Measurements from ENCODE around the gene OR4D1. TPM values are rescaled to one million over a fixed set of nuclear protein-coding genes. Genes with fewer than 3 reads are reported as not detected.
A peak's percentile ranks its signal among the peaks of the same experiment; 100 is the strongest.

Gene OR4D1
- total and polyA plus RNA-seq, 2 donors (not counting 1 experiment from before 2014, with no cell fraction given): 0.01 TPM; not detected in 1

DNA sequence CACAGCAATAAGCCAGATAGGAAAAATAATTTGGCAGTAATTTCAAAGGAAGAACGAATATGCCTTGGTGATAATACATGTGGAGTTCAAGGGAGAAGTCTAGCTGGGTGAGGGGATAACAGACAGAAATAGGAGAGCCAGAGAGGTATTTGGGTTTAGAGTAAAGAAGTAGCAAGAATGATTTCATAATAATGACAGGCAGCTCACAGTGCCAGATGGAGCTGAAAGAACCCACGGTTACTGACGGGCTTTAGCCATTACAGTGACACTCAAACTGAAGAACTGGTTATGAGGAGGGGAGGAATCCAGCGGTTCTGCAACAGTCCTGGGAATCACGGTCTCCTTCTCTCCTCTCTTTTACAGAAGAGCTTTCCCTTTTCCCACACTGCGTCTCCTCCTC lies 2.2 kb downstream of the OR4D1 start:
- Histone ChIP-seq H3K4me1 (ENCODE audit: control insufficient read depth in 2 of 2, insufficient read depth in 2 of 2, low read length in 2 of 2) (peaks cover 7 to 10% of the 10 kb centered on the region in 2 donors), H3K9ac (ENCODE audit: low read length) (no peak overlapping the region), H2AFZ (ENCODE audit: insufficient read depth, low read depth, low read length, poor library complexity, severe bottlenecking) (no peak overlapping the region), H3K4me3 (ENCODE audit: control extremely low read depth in 1 of 5, extremely low read depth in 1 of 5, insufficient read depth in 1 of 5, low read depth in 2 of 5, low read length in 4 of 5) (no peak overlapping the region), H3K79me2 (ENCODE audit: control insufficient read depth, insufficient read depth, low read length) (no peaks in the 10 kb centered on the region), H3K9me3 (ENCODE audit: control extremely low read depth in 1 of 3, control insufficient read depth in 2 of 3, insufficient read depth in 1 of 3, low read length in 2 of 3) (peaks cover 0 to 10% (median 7%) of the 10 kb centered on the region in 3 donors), H3K36me3 (replicated peaks in 1 of 2; ENCODE audit: control extremely low read depth in 1 of 2, control insufficient read depth in 1 of 2, extremely low read depth in 1 of 2, insufficient read depth in 2 of 2, low read length in 1 of 2) (no peaks in the 10 kb centered on the region), H3K4me2 (replicated peaks; ENCODE audit: low read depth, low read length, poor library complexity, severe bottlenecking) (no peak overlapping the region), H3K27me3 (replicated peaks in 1 of 4; ENCODE audit: control extremely low read depth in 1 of 4, control insufficient read depth in 3 of 4, insufficient read depth in 4 of 4, low read length in 3 of 4) (peaks cover 0 to 6% (median 0%) of the 10 kb centered on the region in 4 experiments), H3K27ac (ENCODE audit: low read length in 2 of 2) (no peak overlapping the region), H4K20me1 (ENCODE audit: control insufficient read depth, insufficient read depth, low read length, poor library complexity, severe bottlenecking) (no peaks in the 10 kb centered on the region)
- Mint-ChIP-seq H3K27ac (no peak overlapping the region), H3K4me1 (peaks cover 12% of the 10 kb centered on the region), H3K4me3 (no peak overlapping the region), H3K9me3 (ENCODE audit: insufficient read depth) (peaks cover 15% of the 10 kb centered on the region), H3K27me3 (peaks cover 44% of the 10 kb centered on the region)
- DNase-seq: no peak
- CTCF ChIA-PET: interaction anchor here (1.4 kb wide), 1 partner anchor 14 kb away, joined by 3 read pairs; no protein-coding TSS in a partner anchor
- no peak for ATAC-seq (ENCODE audit: low read depth)
- no peak for TF ChIP-seq EZH2 (IDR thresholded peaks at IDR 0.05; ENCODE audit: borderline replicate concordance, insufficient read depth, low read depth, low read length, poor library complexity, severe bottlenecking)
- TF ChIP-seq, protein P1, sequence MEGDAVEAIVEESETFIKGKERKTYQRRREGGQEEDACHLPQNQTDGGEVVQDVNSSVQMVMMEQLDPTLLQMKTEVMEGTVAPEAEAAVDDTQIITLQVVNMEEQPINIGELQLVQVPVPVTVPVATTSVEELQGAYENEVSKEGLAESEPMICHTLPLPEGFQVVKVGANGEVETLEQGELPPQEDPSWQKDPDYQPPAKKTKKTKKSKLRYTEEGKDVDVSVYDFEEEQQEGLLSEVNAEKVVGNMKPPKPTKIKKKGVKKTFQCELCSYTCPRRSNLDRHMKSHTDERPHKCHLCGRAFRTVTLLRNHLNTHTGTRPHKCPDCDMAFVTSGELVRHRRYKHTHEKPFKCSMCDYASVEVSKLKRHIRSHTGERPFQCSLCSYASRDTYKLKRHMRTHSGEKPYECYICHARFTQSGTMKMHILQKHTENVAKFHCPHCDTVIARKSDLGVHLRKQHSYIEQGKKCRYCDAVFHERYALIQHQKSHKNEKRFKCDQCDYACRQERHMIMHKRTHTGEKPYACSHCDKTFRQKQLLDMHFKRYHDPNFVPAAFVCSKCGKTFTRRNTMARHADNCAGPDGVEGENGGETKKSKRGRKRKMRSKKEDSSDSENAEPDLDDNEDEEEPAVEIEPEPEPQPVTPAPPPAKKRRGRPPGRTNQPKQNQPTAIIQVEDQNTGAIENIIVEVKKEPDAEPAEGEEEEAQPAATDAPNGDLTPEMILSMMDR (IDR thresholded peaks at IDR 0.05): no peak
- POLR2A ChIA-PET: no interaction called here
- intact Hi-C loops (cut with micrococcal nuclease): no loop called here
- WGBS (ENCODE audit: insufficient coverage): 97% methylated on average over 5 of the region's 6 CpGs

DNA sequence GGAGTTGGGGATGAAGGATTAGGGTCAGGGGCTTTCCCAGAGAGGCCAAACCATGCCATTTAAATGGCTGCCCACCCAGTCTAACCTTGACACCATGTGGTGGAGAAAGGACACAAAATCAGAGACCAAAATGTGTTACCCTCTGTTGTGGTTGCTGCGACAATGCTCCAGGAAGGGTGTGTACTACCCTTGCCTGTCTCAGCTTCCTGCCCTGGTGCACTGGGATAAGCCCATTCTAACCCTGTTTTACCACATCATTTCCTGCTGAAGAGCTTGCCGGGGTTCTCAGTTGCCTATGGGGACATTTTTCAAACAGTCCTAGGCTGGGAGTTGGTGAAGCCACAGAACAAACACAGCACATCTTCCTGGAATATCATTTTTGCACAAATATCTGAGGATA lies 4.9 kb downstream of the OR4D1 start:
- Histone ChIP-seq H3K4me2 (replicated peaks; ENCODE audit: low read depth, low read length, poor library complexity, severe bottlenecking) (peak overlapping the region; percentile 22), H3K79me2 (ENCODE audit: control insufficient read depth, insufficient read depth, low read length) (no peaks in the 10 kb centered on the region), H3K9ac (ENCODE audit: low read length) (no peak overlapping the region), H3K36me3 (replicated peaks in 1 of 2; ENCODE audit: control extremely low read depth in 1 of 2, control insufficient read depth in 1 of 2, extremely low read depth in 1 of 2, insufficient read depth in 2 of 2, low read length in 1 of 2) (no peaks in the 10 kb centered on the region), H2AFZ (ENCODE audit: insufficient read depth, low read depth, low read length, poor library complexity, severe bottlenecking) (peak overlapping the region; percentile 23), H3K9me3 (ENCODE audit: control extremely low read depth in 1 of 3, control insufficient read depth in 2 of 3, insufficient read depth in 1 of 3, low read length in 2 of 3) (peaks cover 0 to 11% (median 0%) of the 10 kb centered on the region in 3 donors), H3K4me1 (ENCODE audit: control insufficient read depth in 2 of 2, insufficient read depth in 2 of 2, low read length in 2 of 2) (peaks cover 17 to 23% of the 10 kb centered on the region in 2 donors), H3K4me3 (ENCODE audit: control extremely low read depth in 1 of 5, extremely low read depth in 1 of 5, insufficient read depth in 1 of 5, low read depth in 2 of 5, low read length in 4 of 5) (no peak overlapping the region), H3K27me3 (replicated peaks in 1 of 4; ENCODE audit: control extremely low read depth in 1 of 4, control insufficient read depth in 3 of 4, insufficient read depth in 4 of 4, low read length in 3 of 4) (peaks cover 0 to 29% (median 11%) of the 10 kb centered on the region in 4 experiments), H4K20me1 (ENCODE audit: control insufficient read depth, insufficient read depth, low read length, poor library complexity, severe bottlenecking) (no peaks in the 10 kb centered on the region), H3K27ac (ENCODE audit: low read length in 2 of 2) (no peak overlapping the region)
- ChIA-PET CTCF (no interaction called here), POLR2A (no interaction called here)
- peaks cover 23% of the 10 kb centered on the region for H3K4me1 Mint-ChIP-seq
- no peaks in the 10 kb centered on the region for H3K9me3 Mint-ChIP-seq (ENCODE audit: insufficient read depth)
- H3K4me3 Mint-ChIP-seq: no peak overlapping the region
- H3K27ac Mint-ChIP-seq: no peak overlapping the region
- H3K27me3 Mint-ChIP-seq: peaks cover 57% of the 10 kb centered on the region
- 0% methylated on average over 2 of the region's 2 CpGs for WGBS (ENCODE audit: insufficient coverage)
- no peak for TF ChIP-seq EZH2 (IDR thresholded peaks at IDR 0.05; ENCODE audit: borderline replicate concordance, insufficient read depth, low read depth, low read length, poor library complexity, severe bottlenecking)
- TF ChIP-seq, protein P1 (IDR thresholded peaks at IDR 0.05): no peak
- ATAC-seq (ENCODE audit: low read depth) (no peak), DNase-seq (no peak)
- intact Hi-C loops (cut with micrococcal nuclease): no loop called here

Data from B cell (primary cell).